ENCODE results near the gene RELL1. TPM values are rescaled to one million over a fixed set of nuclear protein-coding genes. Genes with fewer than 3 reads are reported as not detected.

The RELL1 gene
- total and polyA plus RNA-seq, 5 donors from 2014 or later, result 2.7 to 24.3 (median 5.3) TPM

- Histone ChIP-seq H3K9me3 (ENCODE audit: control insufficient read depth in 2 of 2, low read length in 2 of 2) (no peaks in the 10 kb centered on the region), H3K4me1 (ENCODE audit: control insufficient read depth, insufficient read depth, low read length, poor library complexity, severe bottlenecking) (no peaks in the 10 kb centered on the region), H3K4me3 (ENCODE audit: low read depth, low read length) (no peak overlapping the region), H3K27me3 (ENCODE audit: control insufficient read depth, insufficient read depth, low read length) (no peaks in the 10 kb centered on the region), H3K36me3 (ENCODE audit: control insufficient read depth, insufficient read depth, low read length) (no peaks in the 10 kb centered on the region), H3K27ac (ENCODE audit: insufficient read depth, low read length, poor library complexity, severe bottlenecking) (no peak overlapping the region)
- Mint-ChIP-seq H3K27me3 (no peaks in the 10 kb centered on the region), H3K4me3 (no peak overlapping the region), H3K4me1 (peaks cover 3 to 7% (median 6%) of the 10 kb centered on the region in 4 donors), H3K36me3 (no peaks in the 10 kb centered on the region), H3K27ac (no peak overlapping the region), H3K9me3 (no peaks in the 10 kb centered on the region)
- ATAC-seq (ENCODE audit: low read depth in 2 of 2) (no peak), DNase-seq (no peak)
These were observed 41.5 kb upstream of the RELL1 start for GRCh38 chr4:37727635-37728034.

GRCh38 chr4:37726666-37727065 lies 40.5 kb upstream of the RELL1 start:
- Mint-ChIP-seq H3K27me3 (no peaks in the 10 kb centered on the region), H3K4me1 (peaks cover 6 to 12% (median 10%) of the 10 kb centered on the region in 4 donors), H3K9me3 (no peaks in the 10 kb centered on the region), H3K4me3 (no peak overlapping the region), H3K27ac (no peak overlapping the region), H3K36me3 (no peaks in the 10 kb centered on the region)
- no peak overlapping the region for H3K27ac ChIP-seq (ENCODE audit: insufficient read depth, low read length, poor library complexity, severe bottlenecking)
- H3K9me3 ChIP-seq (ENCODE audit: control insufficient read depth in 2 of 2, low read length in 2 of 2), result no peaks in the 10 kb centered on the region
- no peaks in the 10 kb centered on the region for H3K36me3 ChIP-seq (ENCODE audit: control insufficient read depth, insufficient read depth, low read length)
- H3K4me3 ChIP-seq (ENCODE audit: low read depth, low read length), result no peak overlapping the region
- H3K27me3 ChIP-seq (ENCODE audit: control insufficient read depth, insufficient read depth, low read length), result no peaks in the 10 kb centered on the region
- H3K4me1 ChIP-seq (ENCODE audit: control insufficient read depth, insufficient read depth, low read length, poor library complexity, severe bottlenecking), result no peaks in the 10 kb centered on the region
- DNase-seq, result no peak
- no peak for ATAC-seq (ENCODE audit: low read depth in 2 of 2)

- ATAC-seq (ENCODE audit: low read depth in 2 of 2) (no peak), DNase-seq (no peak)
- Mint-ChIP-seq H3K4me1 (peaks cover 6 to 12% (median 10%) of the 10 kb centered on the region in 4 donors), H3K4me3 (no peak overlapping the region), H3K36me3 (no peaks in the 10 kb centered on the region), H3K27ac (no peak overlapping the region), H3K9me3 (no peaks in the 10 kb centered on the region), H3K27me3 (no peaks in the 10 kb centered on the region)
- Histone ChIP-seq H3K9me3 (ENCODE audit: control insufficient read depth in 2 of 2, low read length in 2 of 2) (no peaks in the 10 kb centered on the region), H3K27ac (ENCODE audit: insufficient read depth, low read length, poor library complexity, severe bottlenecking) (no peak overlapping the region), H3K4me1 (ENCODE audit: control insufficient read depth, insufficient read depth, low read length, poor library complexity, severe bottlenecking) (no peaks in the 10 kb centered on the region), H3K4me3 (ENCODE audit: low read depth, low read length) (no peak overlapping the region), H3K36me3 (ENCODE audit: control insufficient read depth, insufficient read depth, low read length) (no peaks in the 10 kb centered on the region), H3K27me3 (ENCODE audit: control insufficient read depth, insufficient read depth, low read length) (no peaks in the 10 kb centered on the region)
These were observed 39.5 kb upstream of the RELL1 start for GRCh38 chr4:37725718-37726117.

- no peak overlapping the region for H3K4me3 Mint-ChIP-seq
These were observed 36.9 kb upstream of the RELL1 start for GRCh38 chr4:37723067-37723466.

DNA sequence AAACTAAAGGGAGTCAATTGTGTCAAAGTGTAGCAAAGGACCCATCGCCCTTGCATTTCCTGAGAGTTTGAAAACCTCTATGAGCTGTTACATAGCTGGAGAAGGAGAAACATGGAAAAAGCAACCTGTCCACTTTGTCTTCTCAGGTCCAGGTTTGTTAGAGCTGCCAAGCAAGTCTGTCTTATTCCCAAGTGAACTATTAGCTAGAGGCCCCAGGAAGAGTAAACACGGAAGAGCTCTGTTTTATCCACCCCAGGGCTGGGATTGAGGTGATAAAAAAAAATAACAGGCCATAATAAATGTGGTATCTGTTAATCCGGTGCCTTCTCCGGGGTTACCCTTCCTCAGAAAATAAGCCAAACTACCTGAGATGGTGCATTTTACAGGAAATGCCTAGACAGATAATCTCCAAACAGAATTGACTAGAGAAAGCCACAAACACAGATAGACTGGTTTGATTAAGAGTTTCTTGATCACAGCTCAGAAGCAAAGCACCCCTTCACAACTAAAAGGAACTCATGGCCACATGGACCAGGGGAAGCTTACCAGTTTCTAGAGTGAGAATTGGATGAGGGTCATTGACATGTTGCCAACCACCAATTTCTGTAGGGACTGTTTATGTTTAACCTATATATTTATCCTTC lies 35.9 kb upstream of the RELL1 start:
- peaks cover 0 to 11% (median 8%) of the 10 kb centered on the region in 4 donors for H3K4me1 Mint-ChIP-seq
- DNase-seq, result peak in 1 of 3 donors; percentile 11
- H3K27ac Mint-ChIP-seq, result peak overlapping the region in 1 of 3 donors; percentile 40
- no peak overlapping the region for H3K4me3 ChIP-seq (ENCODE audit: low read depth, low read length)
- no peak for ATAC-seq (ENCODE audit: low read depth in 2 of 2)
- H3K27me3 Mint-ChIP-seq, result peaks cover 6% of the 10 kb centered on the region
- H3K36me3 ChIP-seq (ENCODE audit: control insufficient read depth, insufficient read depth, low read length), result no peaks in the 10 kb centered on the region
- no peaks in the 10 kb centered on the region for H3K9me3 ChIP-seq (ENCODE audit: control insufficient read depth in 2 of 2, low read length in 2 of 2)
- H3K27ac ChIP-seq (ENCODE audit: insufficient read depth, low read length, poor library complexity, severe bottlenecking), result no peak overlapping the region
- no peaks in the 10 kb centered on the region for H3K4me1 ChIP-seq (ENCODE audit: control insufficient read depth, insufficient read depth, low read length, poor library complexity, severe bottlenecking)
- no peaks in the 10 kb centered on the region for H3K36me3 Mint-ChIP-seq
- H3K9me3 Mint-ChIP-seq, result no peaks in the 10 kb centered on the region
- no peak overlapping the region for H3K4me3 Mint-ChIP-seq
- H3K27me3 ChIP-seq (ENCODE audit: control insufficient read depth, insufficient read depth, low read length), result peaks cover 3% of the 10 kb centered on the region

More at GRCh38 chr4:37723067-37723466, 36.9 kb upstream of the RELL1 start:
- Histone ChIP-seq H3K4me3 (ENCODE audit: low read depth, low read length) (no peak overlapping the region), H3K27ac (ENCODE audit: insufficient read depth, low read length, poor library complexity, severe bottlenecking) (no peak overlapping the region), H3K27me3 (ENCODE audit: control insufficient read depth, insufficient read depth, low read length) (no peaks in the 10 kb centered on the region), H3K9me3 (ENCODE audit: control insufficient read depth in 2 of 2, low read length in 2 of 2) (no peaks in the 10 kb centered on the region), H3K36me3 (ENCODE audit: control insufficient read depth, insufficient read depth, low read length) (no peaks in the 10 kb centered on the region), H3K4me1 (ENCODE audit: control insufficient read depth, insufficient read depth, low read length, poor library complexity, severe bottlenecking) (no peaks in the 10 kb centered on the region)
- no peaks in the 10 kb centered on the region for H3K36me3 Mint-ChIP-seq
- DNase-seq (no peak), ATAC-seq (ENCODE audit: low read depth in 2 of 2) (no peak)
- no peaks in the 10 kb centered on the region for H3K9me3 Mint-ChIP-seq
- peak overlapping the region in 1 of 3 donors; percentile 23 for H3K27ac Mint-ChIP-seq
- H3K27me3 Mint-ChIP-seq, result peaks cover 6% of the 10 kb centered on the region
- H3K4me1 Mint-ChIP-seq, result peaks cover 3 to 11% (median 10%) of the 10 kb centered on the region in 4 donors

- Histone ChIP-seq H3K9me3 (ENCODE audit: control insufficient read depth in 2 of 2, low read length in 2 of 2) (no peaks in the 10 kb centered on the region), H3K4me3 (ENCODE audit: low read depth, low read length) (no peak overlapping the region), H3K27ac (ENCODE audit: insufficient read depth, low read length, poor library complexity, severe bottlenecking) (no peak overlapping the region), H3K4me1 (ENCODE audit: control insufficient read depth, insufficient read depth, low read length, poor library complexity, severe bottlenecking) (no peaks in the 10 kb centered on the region), H3K36me3 (ENCODE audit: control insufficient read depth, insufficient read depth, low read length) (no peaks in the 10 kb centered on the region), H3K27me3 (ENCODE audit: control insufficient read depth, insufficient read depth, low read length) (peaks cover 3% of the 10 kb centered on the region)
- no peaks in the 10 kb centered on the region for H3K9me3 Mint-ChIP-seq
- peaks cover 12% of the 10 kb centered on the region for H3K27me3 Mint-ChIP-seq
- H3K27ac Mint-ChIP-seq, result no peak overlapping the region
- no peak for DNase-seq
- H3K36me3 Mint-ChIP-seq, result no peaks in the 10 kb centered on the region
- peaks cover 0 to 11% (median 8%) of the 10 kb centered on the region in 4 donors for H3K4me1 Mint-ChIP-seq
- no peak overlapping the region for H3K4me3 Mint-ChIP-seq
- no peak for ATAC-seq (ENCODE audit: low read depth in 2 of 2)
These were observed 32.8 kb upstream of the RELL1 start for GRCh38 chr4:37719021-37719420.

DNA sequence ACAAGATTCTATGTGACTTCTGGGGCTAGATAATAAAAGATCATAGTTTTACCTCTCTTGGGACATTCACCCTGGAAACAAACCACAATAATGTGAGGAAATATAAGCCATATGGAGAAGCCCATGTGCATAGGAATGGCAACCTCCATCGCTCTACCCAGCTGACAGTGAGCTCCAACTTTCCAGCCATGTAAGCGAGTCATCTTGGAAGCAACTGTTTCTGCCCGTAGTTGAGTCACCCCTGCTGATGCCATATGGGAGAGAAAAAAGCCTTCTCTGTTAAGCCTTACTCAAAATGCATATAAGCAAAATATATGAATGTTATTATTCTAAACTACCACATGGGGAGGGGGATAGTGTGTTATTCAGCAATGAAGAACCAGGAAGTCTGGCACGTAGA lies 31.4 kb upstream of the RELL1 start:
- H3K4me3 Mint-ChIP-seq, result no peak overlapping the region
- H3K27ac Mint-ChIP-seq, result no peak overlapping the region
- H3K4me1 ChIP-seq (ENCODE audit: control insufficient read depth, insufficient read depth, low read length, poor library complexity, severe bottlenecking), result no peaks in the 10 kb centered on the region
- no peaks in the 10 kb centered on the region for H3K36me3 Mint-ChIP-seq
- no peaks in the 10 kb centered on the region for H3K9me3 Mint-ChIP-seq
- H3K27ac ChIP-seq (ENCODE audit: insufficient read depth, low read length, poor library complexity, severe bottlenecking), result no peak overlapping the region
- H3K27me3 Mint-ChIP-seq, result peaks cover 24% of the 10 kb centered on the region
- H3K27me3 ChIP-seq (ENCODE audit: control insufficient read depth, insufficient read depth, low read length), result peaks cover 6% of the 10 kb centered on the region
- H3K4me3 ChIP-seq (ENCODE audit: low read depth, low read length), result no peak overlapping the region
- ATAC-seq (ENCODE audit: low read depth in 2 of 2), result no peak
- DNase-seq, result no peak
- no peaks in the 10 kb centered on the region for H3K9me3 ChIP-seq (ENCODE audit: control insufficient read depth in 2 of 2, low read length in 2 of 2)
- H3K36me3 ChIP-seq (ENCODE audit: control insufficient read depth, insufficient read depth, low read length), result no peaks in the 10 kb centered on the region
- peaks cover 0 to 8% (median 4%) of the 10 kb centered on the region in 4 donors for H3K4me1 Mint-ChIP-seq

GRCh38 chr4:37715889-37716402 lies 29.8 kb upstream of the RELL1 start:
- H3K27ac ChIP-seq (ENCODE audit: insufficient read depth, low read length, poor library complexity, severe bottlenecking), result no peak overlapping the region
- H3K9me3 ChIP-seq (ENCODE audit: control insufficient read depth in 2 of 2, low read length in 2 of 2), result no peaks in the 10 kb centered on the region
- no peak for DNase-seq
- H3K4me3 ChIP-seq (ENCODE audit: low read depth, low read length), result no peak overlapping the region
- H3K36me3 ChIP-seq (ENCODE audit: control insufficient read depth, insufficient read depth, low read length), result no peaks in the 10 kb centered on the region
- Mint-ChIP-seq H3K36me3 (no peaks in the 10 kb centered on the region), H3K4me3 (no peak overlapping the region), H3K4me1 (no peaks in the 10 kb centered on the region), H3K27ac (no peak overlapping the region), H3K9me3 (no peaks in the 10 kb centered on the region), H3K27me3 (peaks cover 27% of the 10 kb centered on the region)
- peaks cover 14% of the 10 kb centered on the region for H3K27me3 ChIP-seq (ENCODE audit: control insufficient read depth, insufficient read depth, low read length)
- ATAC-seq (ENCODE audit: low read depth in 2 of 2), result no peak
- no peaks in the 10 kb centered on the region for H3K4me1 ChIP-seq (ENCODE audit: control insufficient read depth, insufficient read depth, low read length, poor library complexity, severe bottlenecking)

All from CD4-positive, CD25-positive, alpha-beta regulatory T cell (primary cell).